GM12873 (cell line): ENCODE data around the gene EFCAB7.
A peak's percentile ranks its signal among the peaks of the same experiment; 100 is the strongest.

Experiments
- CTCF ChIP-seq: IDR thresholded peaks from 2 replicates; pipeline ENCODE4 v1.5.1; 2012; ENCODE audit warnings: low read depth, mild to moderate bottlenecking, moderate library complexity, low read length, control low read depth; ENCODE audit not compliant: insufficient read depth; ENCODE audit errors: missing control alignments

EFCAB7 gene

GRCh38 chr1:63548877-63549276 is 25.6 kb downstream of the EFCAB7 start:
- no peak for TF ChIP-seq CTCF

DNA sequence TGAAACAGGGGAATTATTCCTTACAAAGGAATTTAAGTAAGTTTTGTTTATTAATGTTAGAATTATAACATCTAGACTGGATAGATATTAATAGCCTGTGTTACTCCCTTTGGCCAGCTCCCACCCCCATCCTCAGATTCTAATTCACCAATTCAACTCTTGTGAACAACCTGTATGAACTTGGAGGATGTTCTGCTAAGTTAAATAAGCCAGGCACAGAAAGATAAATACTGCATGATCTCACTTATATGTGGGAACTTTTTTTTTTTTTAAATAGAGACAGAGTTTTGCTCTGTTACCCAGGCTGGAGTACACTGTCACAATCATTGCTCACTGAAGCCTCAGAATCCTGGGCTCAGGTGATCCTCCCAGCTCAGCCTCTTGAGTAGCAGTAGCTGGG is 32.2 kb downstream of the EFCAB7 start:
- no peak for TF ChIP-seq CTCF

DNA sequence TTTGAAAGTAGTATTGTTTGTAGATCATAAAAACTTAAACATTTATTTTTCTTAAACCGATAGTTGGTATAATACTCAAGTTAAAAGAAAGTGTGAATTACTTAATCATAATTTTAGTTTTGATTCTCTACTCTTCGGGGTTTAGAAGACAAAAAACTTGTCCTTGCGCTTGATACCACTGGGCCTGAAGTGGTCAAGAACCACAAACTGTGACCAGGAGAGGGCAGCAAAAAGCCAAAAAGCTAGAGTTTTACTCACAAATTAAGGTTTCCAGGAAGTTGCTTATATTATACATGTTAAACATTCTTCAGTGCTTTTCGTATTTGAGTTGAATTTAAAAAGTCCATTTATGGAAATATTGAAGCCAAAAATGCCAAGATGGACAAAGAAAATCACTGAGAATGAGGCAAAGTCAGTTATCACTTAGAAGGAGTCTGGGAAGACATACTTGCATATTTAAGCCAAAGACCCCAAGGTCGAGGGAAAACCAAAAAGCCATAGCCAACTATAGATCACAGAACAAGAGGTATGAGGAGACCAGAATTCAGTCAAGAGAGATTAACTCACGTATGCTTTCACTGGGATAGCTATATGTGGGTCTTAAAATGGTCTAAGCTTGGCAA is 34.2 kb downstream of the EFCAB7 start:
- peak; percentile 49 for TF ChIP-seq CTCF

DNA sequence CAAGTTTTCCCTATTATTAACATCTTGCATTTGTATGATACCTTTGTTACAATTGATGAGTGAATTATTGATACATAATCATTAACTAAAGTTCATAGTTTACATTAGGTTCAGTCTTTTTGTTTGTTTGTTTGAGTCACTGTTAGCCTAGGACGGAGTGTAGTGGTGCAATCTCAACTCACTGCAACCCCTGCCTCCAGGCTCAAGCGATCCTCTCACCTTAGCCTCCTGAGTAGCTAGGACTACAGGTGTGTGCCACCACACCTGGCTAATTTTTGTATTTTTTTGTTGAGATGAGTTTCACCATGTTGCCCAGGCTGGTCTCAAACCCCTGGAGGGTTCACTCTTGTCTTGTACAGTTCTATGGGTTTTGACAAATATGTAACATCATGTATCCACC is 36.0 kb downstream of the EFCAB7 start:
- no peak for TF ChIP-seq CTCF

- no peak for TF ChIP-seq CTCF
Measured at GRCh38 chr1:63563745-63564144, 40.4 kb downstream of the EFCAB7 start.

DNA sequence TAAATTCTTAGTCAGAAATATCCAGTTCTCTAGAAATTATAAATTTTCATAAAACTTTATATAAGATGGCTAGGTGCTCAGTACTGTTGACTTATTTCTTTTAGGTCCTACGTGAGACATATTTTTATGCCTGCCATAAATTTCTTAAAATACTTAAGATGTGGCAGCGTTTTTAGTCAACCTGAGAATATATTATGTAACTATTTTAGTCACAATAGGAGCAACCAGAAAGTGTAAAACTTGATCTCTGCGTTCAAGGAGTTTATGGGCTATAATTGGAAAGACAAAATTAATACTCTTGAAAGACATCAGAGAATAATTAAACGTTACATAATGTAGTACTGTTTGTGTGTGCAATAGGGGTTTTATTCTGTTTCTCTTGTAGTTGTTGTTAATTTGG is 45.7 kb downstream of the EFCAB7 start:
- TF ChIP-seq CTCF = no peak

- no peak for TF ChIP-seq CTCF
Measured at GRCh38 chr1:63569640-63570316, 46.5 kb downstream of the EFCAB7 start.
